ENCODE results near the gene SLC35E2B.
"Not testable (repeated sequence)": the region's sequence is repeated elsewhere in the genome, so short reads cannot be mapped to it uniquely, and the experiment has no call there.

The SLC35E2B gene

DNA sequence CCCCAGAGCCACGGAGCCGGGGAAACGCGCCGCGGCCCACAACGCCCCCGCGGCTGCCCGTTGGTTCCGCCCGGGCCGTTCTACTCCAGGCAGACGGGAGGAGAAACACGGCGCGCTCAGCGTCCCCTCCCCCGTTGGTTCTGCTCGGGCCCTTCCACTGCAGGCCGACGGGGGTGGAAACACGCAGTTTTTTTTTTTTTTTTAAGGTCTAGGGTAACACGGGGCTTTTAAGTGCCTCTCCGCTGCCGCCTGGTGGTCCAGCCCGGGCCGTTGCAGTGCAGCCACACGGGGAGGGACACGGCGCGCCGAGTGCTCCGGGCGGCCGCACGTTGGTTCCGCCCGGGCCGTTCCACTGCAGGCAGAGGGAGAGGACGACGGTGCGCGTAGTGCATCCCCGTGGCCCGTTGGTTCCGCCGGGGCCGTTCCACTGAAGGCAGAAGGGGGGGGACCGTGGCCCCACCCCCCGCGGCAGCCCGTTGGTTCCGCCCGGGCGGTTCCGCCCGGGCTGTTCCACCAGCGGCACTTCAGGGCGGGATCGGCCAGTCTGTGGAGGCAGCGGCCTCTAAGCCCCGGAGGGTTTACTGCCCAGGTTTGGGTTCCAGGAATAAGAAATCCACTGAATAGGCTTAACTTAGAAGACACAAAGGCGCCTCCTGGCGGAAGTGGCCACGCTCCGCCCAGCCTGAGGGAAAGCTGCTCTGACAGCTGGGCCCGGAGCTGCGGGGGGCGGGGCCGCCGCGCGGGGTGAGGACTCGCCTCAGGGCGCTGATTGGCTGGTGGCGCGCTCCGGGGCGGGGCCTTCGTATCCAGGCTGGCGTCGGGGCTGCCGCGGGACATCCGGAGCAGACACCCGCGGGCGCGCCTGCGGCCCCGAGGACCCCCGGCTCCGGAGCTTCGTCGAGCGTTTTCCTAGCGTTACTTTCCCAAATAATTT lies at the start of gene SLC35E2B:
Gene SLC35E2B, minus strand, starts transcription at position 82 of the 934 bp plus-strand sequence. CDS start 16,096 bp downstream, outside the sequence.
- in situ Hi-C loops (cut with MboI; ENCODE audit: low sequenced_read_pairs): not testable (repeated sequence)

DNA sequence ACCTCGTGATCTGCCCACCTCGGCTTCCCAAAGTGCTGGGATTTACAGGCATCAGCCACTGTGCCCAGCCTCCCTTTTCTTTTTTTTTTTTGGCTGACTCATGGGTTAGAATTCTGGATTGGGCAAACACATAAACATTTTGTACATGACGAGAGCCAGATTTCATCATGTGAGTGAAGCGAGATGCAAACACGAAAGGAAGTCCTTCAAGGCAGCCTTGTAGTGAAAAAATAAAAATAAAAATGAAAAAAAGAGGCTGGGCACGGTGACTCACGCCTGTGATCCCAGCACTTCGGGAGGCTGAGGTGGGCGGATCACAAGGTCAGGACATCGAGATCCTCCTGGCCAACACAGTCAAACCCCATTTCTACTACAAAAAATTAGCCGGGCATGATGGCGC lies 48.4 kb upstream of the SLC35E2B start:
- in situ Hi-C loops (cut with MboI; ENCODE audit: low sequenced_read_pairs): not testable (repeated sequence)

DNA sequence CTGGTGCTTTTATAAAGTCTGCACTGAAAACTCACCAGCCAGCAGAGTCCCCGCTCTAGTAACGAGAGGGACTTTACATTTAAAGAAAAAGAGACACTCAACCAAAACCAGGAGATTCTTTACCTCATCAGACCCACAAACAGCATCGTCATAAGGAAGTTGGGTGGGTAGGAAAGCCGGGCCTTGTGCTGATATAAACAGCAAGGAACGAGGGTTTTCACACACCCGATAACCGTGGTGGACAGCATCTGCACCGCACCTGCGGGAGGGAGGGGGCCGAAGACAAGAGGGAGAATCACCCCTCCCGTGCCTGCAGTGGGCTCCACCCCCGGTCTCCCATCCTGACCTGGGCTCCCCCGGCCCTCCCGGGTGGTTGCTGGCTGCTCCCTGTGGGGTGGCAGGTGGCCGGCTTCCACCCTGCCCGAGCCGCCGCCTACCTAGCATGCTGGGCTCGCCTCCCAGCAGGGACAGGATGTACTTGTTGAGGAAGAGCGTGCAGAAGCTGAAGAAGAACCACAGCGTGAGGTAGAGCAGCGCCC lies 46.3 kb upstream of the SLC35E2B start:
- in situ Hi-C loops (cut with MboI; ENCODE audit: low sequenced_read_pairs): not testable (repeated sequence)

DNA sequence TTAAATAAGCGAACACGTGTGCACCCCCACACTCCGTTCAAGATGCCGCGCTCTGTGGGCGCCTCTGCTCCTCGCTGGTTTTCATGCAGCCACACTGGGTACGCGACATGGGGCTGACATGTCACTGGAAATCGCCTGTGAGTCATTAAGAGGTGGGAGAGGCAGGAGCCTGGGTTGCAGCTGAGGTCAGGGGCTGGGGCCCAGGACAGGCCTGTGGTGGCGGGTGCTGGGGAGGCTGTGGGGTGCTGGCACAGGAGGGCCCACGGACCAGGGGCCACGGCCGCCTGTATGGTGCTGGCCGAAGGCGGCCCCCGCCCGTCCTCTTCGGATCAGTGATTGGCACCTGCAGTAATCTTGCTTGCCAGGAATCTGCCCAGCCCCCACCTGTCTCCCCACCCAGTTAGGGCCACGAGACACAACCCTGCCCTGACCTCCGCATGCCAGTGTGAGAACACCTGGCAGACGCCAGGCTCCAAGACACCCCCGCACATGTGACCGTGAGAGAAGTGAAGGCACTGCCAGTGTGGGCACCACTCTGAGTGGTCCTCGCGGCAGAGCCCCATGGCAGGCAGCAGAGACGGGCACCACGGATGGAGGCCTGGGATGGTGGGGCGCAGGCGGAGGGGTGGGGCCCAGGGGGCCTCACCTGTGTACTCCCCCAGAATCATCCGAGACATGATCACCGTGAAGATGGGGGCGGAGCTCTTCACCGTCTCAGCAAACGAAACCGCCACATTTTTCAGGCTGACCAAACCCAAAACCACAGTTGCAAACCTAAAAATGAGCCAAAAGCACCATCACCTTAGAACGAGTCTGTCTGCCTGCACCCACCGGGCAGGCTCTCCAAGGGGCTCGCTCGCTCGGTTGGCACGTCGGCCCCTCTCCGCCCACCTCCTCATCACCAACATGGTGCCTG lies 45.3 kb upstream of the SLC35E2B start:
- in situ Hi-C loops (cut with MboI; ENCODE audit: low sequenced_read_pairs): not testable (repeated sequence)

DNA sequence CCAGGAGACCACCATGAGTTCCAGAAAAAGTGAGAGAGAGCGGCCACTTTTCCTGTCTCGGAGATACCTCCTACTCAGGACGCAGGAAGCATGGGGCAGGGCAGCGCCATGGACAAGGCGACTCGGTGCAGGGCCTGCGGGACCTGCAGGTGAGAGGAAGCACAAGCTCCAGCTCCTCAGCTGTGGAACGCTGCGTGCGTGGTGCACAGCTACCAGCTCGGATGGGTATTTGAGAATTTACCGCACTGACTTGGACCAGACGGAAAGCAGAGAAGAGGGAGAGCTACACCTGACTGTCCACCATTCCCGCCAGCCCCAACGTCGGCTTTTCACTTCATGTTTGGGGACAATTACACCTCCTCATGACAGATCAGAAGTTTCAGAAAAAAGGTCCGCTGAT lies 39.8 kb upstream of the SLC35E2B start:
- in situ Hi-C loops (cut with MboI; ENCODE audit: low sequenced_read_pairs): no loop called here

DNA sequence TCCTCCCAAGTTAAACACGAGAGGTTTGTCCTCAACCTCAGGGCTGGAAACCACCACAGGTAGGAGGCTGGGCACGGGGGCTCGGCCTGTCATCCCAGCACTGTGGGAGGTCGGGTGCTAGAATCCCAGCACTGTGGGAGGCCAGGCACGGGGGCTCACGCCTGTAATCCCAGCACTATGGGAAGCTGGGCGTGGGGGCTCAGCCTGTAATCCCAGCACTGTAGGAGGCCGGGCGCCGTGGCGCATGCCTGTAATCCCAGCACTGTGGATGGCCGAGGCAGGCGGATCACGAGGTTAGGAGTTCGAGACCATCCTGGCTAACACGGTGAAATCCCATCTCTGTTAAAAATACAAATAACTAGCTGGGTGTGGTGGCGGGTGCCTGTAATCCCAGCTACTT lies 38.3 kb upstream of the SLC35E2B start:
- in situ Hi-C loops (cut with MboI; ENCODE audit: low sequenced_read_pairs): no loop called here

DNA sequence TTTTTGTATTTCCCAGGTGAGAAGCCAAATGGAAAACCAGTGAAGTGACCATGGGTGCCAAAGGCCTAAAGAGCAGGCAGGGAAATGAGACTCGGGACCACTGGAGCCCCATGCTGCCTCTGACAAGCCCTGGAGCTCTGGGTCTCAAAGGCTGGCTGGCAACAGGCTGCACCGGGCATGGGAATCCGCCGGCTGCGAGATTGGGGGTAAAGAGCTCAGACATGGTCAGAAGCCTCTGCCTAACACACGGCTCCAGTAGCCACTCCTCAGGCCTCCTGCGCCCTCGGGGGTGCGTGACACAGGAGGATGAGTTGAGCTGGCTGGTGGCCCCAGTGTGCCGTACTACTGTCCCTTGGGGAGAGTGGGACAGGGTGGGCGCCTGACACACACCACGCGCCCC lies 37.6 kb upstream of the SLC35E2B start:
- in situ Hi-C loops (cut with MboI; ENCODE audit: low sequenced_read_pairs): not testable (repeated sequence)

DNA sequence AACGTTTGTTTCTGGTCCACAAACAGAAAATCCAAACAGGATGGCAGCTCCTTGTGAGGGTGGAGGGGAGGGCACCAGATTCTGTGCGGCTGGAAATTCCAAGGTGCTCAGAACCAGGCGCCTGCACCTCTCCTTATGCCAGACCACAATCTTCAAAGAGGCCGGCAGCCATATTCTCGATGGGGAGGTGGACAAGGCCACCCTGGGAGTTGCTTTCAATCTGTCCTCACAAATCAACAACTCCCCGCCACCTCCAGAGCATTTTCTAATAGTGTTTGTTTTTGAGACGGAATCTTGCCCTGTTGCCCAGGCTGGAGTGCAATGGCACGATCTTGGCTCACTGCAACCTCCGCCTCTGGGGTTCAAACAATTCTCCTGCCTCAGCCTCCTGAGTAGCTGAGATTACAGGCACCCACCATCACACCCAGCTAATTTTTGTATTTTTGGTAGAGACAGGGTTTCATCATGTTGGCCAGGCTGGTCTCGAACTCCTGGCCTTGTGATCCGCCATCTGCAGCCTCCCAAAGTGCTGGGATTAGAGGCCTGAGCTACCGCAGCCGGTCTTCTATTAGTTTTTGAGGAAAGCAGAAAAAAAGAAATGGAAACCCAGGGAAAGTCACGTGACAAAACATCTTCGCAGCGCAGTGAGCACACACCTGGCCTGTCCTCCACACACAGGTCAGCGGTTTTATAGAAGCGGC lies 36.7 kb upstream of the SLC35E2B start:
- in situ Hi-C loops (cut with MboI; ENCODE audit: low sequenced_read_pairs): not testable (repeated sequence)

DNA sequence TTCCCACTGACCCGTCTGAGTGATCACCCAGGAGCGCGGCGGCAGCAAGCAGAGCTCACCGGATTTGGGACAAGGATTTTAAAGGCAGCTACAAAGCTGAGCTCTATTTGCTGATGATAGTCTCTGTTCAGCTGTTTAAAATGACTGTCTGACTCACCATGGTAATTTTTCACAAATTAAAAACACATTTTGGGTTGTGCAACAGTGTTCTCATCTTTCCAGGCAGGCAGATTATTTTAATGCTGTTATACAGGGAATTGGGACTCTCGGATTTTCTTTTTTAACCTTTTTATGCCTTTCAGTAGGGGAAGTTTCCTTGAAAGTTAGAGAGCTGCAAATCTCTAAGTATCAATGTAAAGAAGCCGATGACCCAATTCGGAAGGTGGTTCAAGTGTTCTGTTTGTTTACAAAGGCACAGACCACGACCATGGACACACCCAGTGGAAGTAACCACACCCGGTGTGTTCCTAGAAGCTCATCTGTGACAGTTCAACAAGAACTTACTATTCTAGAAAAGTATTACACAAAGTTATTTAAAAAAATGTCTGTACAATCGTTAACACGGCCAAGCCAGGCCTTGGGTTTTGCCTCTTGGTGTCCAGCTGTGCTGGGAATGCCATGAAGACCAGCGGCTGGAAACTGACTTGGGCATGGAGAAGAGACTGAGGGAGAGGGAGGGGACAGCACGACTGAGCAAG lies 35.9 kb upstream of the SLC35E2B start:
- in situ Hi-C loops (cut with MboI; ENCODE audit: low sequenced_read_pairs): not testable (repeated sequence)

DNA sequence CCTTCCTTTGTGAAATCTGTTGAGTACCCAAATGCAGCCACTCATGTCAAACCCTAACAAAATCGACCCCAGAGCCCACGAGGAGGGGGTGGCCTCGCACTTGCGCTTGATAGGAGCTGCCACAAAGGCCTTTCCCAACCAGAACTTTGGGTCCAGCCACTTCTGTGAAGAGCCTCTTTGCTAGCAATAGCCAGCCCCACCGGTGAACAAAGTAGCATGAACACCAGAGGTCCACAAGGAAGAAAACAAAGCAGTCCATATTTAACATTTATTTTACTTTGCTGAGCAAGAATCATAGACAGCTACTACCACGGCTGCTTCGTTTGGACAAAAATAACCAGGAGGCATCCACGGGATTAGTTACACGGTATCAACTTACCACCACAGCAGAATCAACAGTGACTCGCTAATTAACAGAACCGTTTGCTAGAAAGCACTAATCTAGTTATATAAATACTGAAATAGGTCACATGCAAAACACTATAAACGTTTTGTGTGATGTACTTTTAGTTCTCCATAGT lies 34.6 kb upstream of the SLC35E2B start:
- in situ Hi-C loops (cut with MboI; ENCODE audit: low sequenced_read_pairs): not testable (repeated sequence)

DNA sequence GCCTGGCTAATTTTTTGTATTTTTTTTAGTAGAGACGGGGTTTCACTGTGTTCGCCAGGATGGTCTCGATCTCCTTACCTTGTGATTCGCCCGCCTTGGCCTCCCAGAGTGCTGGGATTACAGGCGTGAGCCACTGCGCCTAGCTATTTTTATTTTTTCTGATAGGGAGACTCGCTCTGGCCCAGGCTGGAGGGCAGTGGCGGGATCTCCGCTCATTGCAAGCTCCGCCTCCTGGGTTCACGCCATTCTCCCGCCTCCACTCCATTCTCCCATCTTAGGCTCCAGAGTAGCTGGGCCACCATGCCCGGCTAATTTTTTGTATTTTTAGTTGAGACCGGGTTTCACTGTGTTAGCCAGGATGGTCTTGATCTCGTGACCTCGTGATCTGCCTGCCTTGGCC lies 33.5 kb upstream of the SLC35E2B start:
- in situ Hi-C loops (cut with MboI; ENCODE audit: low sequenced_read_pairs): not testable (repeated sequence)

DNA sequence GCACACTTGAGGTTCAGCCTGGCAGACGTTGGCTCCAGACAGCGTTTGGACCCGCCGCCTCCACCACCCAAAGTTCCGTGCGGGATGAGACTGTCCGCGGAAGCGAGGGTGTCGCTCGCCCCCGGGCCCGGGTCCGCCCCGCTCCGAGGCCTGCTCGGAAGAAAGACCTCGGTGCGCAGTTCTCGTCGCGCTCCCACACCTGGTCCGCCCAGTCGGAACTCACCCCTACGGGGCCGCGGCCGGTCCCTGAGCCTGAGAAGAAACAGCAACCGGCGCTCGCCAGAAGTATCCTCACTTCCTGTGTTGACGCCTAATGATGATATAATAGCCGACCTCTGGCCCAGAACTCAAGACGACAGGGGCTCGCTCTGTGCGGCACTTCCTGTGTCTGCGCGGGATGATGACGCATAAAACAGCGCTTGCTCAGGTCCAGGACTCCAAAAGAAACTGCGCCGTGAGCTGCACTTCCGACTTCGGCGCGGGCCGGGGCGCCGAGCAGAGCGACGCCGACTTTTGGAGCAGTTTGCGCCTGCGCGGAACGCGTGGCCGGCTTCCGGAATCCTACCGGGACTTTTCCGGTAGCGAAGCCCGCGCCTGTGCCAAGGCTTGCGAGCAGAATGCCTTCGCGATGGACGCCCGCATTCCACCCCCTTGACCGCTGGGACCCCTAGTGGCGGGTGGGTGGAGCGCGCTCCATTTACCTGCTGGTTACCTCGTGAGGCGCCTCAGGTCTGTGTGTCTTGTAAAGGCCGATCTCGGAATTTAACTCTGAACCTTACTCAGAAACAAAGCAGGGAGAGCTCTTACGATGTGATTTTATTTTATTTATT lies 31.7 kb upstream of the SLC35E2B start, which contains the start of gene CDK11A:
Gene CDK11A, minus strand, starts transcription at position 323 of the 830 bp plus-strand sequence. CDS start 1,539 bp downstream, outside the sequence.
- in situ Hi-C loops (cut with MboI; ENCODE audit: low sequenced_read_pairs): not testable (repeated sequence)

DNA sequence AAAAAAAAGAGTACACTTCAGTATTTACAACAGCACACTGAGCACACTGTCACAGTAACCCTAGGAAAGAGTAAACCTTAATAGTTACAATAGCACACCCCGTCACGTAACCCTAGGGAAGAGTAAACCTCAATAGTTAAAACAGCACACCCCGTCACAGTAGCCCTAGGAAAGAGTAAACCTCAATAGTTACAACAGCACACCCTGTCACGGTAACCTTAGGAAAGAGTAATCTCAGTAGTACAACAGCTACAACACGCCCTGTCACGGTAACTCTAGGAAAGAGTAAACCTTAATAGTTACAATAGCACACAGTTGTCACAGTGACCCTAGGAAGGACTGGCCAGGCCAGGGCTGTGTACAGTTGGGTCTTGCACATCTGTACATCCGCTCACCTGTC lies 28.6 kb upstream of the SLC35E2B start:
- in situ Hi-C loops (cut with MboI; ENCODE audit: low sequenced_read_pairs): no loop called here

DNA sequence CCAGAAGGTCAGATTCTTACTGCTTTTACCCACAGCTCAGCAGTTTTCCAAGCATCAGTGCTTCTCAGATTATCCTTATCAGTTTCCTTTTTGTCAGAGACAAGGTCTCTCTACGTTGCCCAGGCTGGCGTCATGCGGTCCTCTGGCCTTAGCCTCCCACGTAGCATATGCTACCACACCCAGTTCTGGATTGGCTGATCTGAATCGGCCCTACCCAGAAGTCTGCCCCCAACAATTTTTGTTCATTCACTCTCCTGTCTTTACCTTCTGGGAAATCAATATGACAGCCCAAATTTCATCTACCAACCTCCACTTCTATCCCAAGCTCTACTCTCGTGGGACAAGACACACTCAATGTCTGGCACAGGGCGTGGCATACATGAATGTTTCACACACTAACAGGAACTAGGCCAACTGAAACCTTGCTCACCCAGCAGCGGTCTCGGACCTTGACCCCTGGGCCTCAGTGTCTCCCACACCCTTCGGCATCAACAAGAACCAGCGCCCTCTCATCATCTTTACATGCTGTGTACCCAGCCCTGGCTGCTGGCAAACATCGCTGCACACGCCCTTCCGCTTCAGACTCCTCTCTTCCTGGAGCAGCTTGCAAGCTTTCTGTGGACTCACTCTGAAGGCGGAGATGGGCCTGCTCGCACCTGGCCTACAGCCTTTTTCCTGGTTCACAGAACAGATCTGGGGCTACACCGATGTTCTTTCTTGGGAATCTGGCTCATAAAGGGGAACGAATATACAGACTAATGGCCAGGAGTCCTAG lies 22.7 kb upstream of the SLC35E2B start:
- in situ Hi-C loops (cut with MboI; ENCODE audit: low sequenced_read_pairs): not testable (repeated sequence)

DNA sequence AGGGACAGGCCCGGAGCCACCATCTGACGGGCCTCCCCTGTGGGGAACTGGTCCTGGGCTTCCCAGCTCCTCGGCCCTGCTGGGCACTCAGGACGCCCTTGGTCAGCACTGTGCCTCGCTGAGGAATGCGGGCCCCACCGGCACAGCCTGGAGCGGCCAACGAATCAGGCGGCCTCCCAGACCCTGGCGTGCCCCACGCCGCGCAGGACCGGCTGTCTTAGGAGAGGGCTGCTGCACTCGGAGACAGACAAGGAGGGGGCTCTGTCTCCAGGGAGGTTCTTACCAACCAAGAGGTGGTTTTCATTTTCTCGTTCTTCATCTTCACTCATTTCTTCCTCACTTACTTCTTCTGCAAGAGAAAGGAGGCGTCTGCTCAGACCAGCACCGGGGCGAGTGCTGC lies 15.3 kb upstream of the SLC35E2B start:
- in situ Hi-C loops (cut with MboI; ENCODE audit: low sequenced_read_pairs): not testable (repeated sequence)

DNA sequence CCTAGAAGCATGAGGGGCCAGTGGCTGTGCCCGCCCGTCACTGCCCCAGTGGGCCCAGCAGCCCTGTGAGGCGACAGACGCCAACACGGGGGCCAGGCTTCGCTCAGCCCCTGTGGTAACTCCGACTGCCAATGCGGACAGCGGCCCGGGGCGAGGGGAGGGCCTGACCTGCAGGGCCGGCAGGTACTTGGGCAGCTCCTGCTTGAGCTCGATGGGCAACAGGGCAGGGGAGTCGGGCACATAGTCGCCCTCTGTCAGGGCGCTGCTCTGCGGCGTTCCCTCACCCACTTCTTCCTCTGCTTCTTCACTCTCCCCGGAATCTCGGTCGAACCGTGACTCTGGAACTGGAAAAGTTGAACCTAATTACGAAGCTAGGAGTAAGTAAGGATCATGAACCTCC lies 14.6 kb upstream of the SLC35E2B start:
- in situ Hi-C loops (cut with MboI; ENCODE audit: low sequenced_read_pairs): not testable (repeated sequence)

DNA sequence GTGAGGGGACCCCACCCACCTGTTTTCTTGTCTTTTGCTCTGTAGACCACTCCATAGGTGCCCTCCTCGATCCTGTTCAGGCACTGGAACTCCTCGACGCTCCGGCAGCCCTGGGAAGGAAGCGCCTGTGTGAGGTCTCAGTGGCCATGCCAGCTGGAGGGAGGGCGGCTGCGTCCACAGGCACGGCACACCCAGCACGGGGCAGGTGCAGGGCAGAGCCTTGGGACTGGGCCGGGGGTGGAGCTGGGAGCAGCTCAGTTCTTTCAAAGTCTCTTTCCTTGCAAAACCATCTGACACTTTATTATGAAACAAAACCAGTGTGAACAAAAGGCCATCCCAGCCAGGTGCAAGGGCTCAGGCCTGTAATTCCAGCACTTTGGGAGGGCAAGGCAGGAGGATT lies 13.0 kb upstream of the SLC35E2B start:
- in situ Hi-C loops (cut with MboI; ENCODE audit: low sequenced_read_pairs): not testable (repeated sequence)

All from HL-60/S4 (cell line).